Measurements from ENCODE around the gene ALMS1.
"Not testable (repeated sequence)": the region's sequence is repeated elsewhere in the genome, so short reads cannot be mapped to it uniquely, and the experiment has no call there.

Gene ALMS1

DNA sequence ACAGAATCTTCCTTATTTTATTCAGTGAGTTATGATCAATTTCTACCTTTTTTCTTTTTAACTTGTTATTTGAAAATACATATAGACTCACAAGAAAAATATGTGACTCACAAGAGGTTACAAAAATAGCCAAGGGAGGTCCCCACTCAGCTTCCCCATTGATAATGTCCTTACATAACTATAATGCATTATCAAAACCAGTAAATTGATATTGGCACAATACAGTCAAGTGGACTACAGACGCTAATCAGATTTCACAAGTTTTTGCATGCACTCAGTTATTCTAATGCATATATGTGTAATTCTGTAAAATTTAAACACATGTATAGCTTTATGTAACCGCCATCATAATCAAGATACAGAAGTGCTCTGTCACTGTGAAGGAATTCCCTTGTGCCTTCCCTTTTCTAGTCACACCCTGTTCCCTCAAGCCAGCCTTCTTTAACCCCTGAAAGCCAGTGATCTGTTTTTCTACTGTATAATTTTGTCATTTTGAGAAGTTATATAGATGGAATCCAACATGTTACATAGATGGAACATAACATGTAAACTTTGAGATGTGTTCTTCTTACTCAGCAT is 118.4 kb downstream of the ALMS1 start:
- no peak for DNase-seq (ENCODE audit: low read depth)

- DNase-seq (ENCODE audit: low read depth), result not testable (repeated sequence)
Measured at GRCh38 chr2:73504850-73505249, 119.2 kb downstream of the ALMS1 start.

DNA sequence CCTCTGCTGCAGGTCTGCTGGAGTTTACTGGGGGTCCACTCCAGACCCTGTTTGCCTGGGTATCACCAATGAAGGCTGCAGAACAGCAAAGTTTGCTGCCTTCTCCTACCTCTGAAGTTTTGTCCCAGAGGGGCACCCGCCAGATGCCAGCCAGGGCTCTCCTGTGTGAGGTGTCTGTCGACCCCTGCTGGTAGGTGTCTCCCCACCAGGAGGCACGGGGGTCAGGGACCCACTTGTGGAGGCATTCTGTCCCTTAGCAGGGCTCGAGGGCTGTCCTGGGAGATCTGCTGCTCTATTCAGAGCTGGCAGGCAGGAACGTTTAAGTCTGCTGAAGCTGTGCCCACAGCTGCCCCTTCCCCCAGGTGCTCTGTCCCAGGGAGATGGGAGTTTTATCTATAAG is 124.8 kb downstream of the ALMS1 start:
- not testable (repeated sequence) for DNase-seq (ENCODE audit: low read depth)

DNA sequence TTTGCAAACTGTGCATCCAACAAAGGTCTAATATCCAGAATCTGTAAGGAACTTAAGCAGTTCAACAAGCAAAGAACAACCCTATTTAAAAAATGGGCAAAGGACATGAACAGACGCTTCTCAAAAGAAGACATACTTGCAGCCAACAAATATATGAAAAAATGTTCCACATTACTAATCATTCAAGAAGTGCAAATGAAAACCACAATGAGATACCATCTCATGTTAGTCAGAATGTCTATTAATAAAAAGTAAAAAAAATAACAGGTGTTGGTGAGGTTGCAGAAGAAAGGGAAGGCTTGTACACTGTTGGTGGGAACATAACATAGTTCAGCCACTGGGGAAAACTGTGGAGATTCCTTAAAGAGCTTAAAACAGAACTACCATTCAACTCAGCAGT is 130.4 kb downstream of the ALMS1 start:
- DNase-seq (ENCODE audit: low read depth), result no peak

DNA sequence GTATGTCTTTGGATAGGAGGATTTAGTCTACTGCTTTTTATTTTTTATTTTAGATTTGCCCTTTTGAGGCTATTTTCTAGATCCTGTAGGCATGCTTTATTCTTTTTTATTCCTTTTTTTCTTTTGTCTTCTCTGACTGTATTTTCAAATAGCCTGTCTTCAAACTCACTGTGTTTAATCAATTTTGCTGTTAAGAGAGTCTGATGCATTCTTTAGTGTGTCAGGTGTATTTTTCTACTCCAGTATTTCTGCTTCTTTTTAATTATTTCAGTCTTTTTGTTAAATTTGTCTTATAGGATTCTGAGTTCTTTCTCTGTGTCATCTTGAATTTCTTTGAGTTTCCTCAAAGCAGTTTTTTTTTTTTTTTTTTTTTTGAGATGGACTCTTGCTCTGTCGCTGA is 143.1 kb downstream of the ALMS1 start:
- no peak for DNase-seq (ENCODE audit: low read depth)

DNA sequence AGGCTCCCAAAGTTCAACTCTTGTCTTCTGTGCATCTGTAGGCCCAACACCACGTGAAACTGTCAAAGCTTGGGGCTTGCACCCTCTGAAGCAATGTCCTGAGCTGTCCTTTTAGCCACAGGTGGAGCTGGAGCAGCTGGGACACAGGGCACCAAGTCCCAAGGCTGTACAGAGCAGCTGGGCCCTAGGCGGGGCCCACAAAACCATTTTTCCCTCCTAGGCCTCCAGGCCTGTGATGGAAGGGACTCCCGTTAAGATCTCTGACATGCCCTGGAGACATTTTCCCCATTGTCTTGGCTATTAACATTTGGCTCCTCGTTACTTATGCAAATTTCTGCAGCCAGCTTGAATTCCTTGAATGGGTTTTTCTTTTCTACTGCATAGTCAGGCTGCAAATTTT is 145.1 kb downstream of the ALMS1 start:
- not testable (repeated sequence) for DNase-seq (ENCODE audit: low read depth)

GRCh38 chr2:73532381-73532780 is 146.7 kb downstream of the ALMS1 start:
- no peak for DNase-seq (ENCODE audit: low read depth)

DNA sequence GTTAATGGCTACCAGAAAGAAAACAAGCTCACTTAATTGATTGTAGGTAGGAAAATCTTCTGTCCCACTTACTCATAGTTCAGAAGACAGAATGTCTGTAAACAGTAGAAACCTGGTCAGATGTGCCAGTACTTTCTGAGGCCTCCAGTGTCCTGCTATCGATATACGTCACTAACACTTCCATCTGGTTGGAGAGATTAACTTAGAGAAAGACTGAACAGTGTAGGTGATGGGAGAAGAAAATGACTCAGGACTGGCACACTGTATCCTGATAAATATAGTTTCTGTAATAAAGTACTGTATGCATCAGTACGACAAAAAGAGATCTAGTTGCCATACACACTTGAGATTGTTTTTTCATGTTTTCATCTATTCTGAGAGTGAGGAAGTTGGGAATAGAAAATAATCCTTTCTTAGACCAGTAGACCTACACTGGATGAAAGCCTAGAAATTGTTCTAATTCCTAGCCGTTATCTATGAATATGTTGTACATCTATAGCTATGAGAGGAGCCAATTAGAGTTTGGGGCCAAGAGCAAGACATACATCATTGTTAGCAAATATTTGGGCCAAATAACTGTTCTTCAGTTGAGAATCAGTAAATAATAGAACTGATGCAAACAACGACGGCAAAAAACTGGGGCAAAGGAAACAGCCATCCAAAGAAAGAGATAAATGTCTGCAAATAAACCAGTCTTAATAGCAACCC is 150.7 kb downstream of the ALMS1 start:
- DNase-seq (ENCODE audit: low read depth), result no peak

GRCh38 chr2:73560875-73561274 is 175.2 kb downstream of the ALMS1 start:
- not testable (repeated sequence) for DNase-seq (ENCODE audit: low read depth)

GRCh38 chr2:73561422-73561821 is 175.8 kb downstream of the ALMS1 start:
- no peak for DNase-seq (ENCODE audit: low read depth)

GRCh38 chr2:73564986-73565385 is 179.3 kb downstream of the ALMS1 start:
- no peak for DNase-seq (ENCODE audit: low read depth)

GRCh38 chr2:73566288-73566878 is 180.7 kb downstream of the ALMS1 start:
- DNase-seq (ENCODE audit: low read depth), result no peak

- no peak for DNase-seq (ENCODE audit: low read depth)
Measured at GRCh38 chr2:73575261-73575660, 189.6 kb downstream of the ALMS1 start.

GRCh38 chr2:73582364-73582763 is 196.7 kb downstream of the ALMS1 start:
- DNase-seq (ENCODE audit: low read depth), result no peak

GRCh38 chr2:73588177-73588576 is 202.5 kb downstream of the ALMS1 start:
- no peak for DNase-seq (ENCODE audit: low read depth)

DNA sequence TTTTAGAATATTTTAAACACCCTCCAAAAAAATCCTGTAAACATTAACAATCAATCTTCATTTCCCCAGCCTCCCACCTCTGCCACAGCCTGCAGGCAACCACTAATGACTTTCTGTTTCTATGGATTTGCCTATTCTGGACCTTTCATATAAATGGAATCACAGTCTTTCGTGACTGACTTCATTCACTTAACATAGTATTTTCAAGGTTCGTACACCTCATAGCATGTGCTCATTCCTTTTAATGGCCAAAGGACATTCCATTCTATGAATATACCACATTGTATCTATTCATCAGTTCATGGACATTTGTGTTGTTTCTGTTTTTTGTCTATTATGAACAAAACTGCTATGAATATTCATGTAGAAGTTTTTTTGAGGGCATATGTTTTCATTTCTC is 208.0 kb downstream of the ALMS1 start:
- no peak for DNase-seq (ENCODE audit: low read depth)

DNA sequence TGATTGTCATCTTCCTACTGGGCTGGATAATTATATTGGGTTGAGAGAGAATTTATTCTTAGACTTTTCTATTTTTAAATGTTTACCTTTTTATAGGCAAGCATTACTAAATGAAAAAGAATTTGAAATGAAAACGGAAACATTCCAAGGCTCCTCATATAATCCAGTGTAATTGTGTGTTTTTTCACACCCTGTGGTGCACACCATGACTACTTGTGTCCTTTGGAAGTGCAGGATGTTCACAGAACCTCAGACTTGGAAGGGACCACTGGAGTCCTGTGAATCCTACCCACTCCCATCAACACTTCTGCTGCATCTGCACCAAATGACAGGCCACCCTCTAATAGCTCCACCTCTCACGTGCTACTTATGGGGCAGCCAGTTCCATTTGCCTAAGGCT is 208.6 kb downstream of the ALMS1 start:
- DNase-seq (ENCODE audit: low read depth), result no peak

GRCh38 chr2:73601780-73602179 is 216.1 kb downstream of the ALMS1 start:
- DNase-seq (ENCODE audit: low read depth), result no peak

DNA sequence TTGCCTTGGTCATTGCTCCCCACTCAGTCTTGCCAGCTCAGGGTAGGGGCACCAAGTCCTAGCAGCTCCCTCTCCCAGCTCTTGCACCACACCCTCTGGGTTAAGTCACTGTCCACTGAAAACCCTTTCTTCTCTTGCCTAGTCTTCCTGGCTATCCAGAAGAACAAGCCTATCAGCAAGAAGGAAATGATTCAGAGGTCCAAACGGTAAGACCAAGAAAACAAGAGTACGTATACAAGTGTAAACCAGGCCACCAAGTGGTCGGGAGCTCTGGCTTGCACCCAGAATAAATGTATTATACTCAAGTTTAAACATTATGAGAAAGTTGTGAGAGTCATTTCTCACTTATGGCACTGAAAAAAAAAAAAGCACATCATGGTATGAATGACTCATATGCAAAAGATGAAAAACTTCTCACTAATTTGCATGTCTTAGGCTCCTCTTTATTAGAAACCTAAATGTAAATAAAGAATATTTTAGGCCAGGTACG is 217.5 kb downstream of the ALMS1 start:
- DNase-seq (ENCODE audit: low read depth), result not testable (repeated sequence)

DNA sequence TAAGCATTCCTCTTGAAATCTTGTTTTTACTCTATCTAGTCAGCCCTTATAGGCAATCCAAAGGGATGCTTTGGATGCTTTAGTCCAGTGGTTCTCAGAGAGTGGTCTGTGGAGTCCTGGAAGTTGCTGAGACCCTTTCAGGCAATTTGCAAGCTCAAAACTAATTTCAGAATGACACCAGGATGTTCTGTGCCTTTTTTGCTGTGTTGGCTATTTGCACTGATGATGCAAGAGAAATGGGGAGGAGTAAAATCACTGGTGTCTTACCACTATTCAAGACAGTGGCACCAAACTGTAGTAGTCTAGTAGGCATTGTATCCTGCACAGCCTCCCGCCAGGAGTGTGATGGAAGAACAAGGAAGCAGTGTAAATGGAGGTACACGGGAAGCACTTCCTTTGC is 219.0 kb downstream of the ALMS1 start:
- not testable (repeated sequence) for DNase-seq (ENCODE audit: low read depth)

DNA sequence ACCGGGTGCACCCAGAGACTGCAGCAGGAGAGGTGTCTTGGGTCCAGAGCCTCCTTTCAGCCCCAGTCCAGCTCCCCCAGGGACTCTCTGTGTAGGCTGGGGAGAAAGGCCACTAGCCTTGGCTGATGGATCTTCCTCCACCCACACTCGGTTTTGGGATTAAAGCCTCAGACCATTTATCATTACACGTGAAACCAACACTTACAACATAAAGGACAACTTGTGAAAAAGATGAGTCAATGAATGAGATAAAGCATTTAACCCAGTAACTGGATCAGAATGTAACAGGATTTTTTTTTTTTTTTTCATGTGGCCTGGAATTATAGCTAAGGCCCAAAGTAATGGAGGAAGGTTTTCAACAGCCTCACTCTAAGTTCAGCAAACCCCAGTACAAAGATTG is 224.5 kb downstream of the ALMS1 start:
- DNase-seq (ENCODE audit: low read depth), result no peak

DNA sequence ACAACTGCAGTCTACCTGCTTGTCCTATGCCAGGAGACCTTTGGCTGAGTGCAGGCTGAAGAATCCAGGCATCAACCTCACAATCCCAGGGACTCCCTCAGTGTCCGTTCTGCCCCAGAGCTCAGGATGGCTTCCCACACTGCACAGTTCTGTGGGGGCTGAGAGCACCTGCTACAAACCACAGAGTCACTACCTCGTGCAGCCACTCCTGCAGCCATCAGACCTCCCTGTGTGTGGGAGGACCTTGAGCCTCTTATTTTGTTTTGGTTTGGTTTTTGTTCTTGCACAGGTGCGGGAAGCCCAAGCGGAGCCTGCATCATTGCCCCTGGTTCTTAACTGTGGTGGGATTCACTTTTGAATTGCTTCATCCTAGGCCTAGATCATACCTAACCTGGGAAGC is 225.6 kb downstream of the ALMS1 start:
- no peak for DNase-seq (ENCODE audit: low read depth)

DNA sequence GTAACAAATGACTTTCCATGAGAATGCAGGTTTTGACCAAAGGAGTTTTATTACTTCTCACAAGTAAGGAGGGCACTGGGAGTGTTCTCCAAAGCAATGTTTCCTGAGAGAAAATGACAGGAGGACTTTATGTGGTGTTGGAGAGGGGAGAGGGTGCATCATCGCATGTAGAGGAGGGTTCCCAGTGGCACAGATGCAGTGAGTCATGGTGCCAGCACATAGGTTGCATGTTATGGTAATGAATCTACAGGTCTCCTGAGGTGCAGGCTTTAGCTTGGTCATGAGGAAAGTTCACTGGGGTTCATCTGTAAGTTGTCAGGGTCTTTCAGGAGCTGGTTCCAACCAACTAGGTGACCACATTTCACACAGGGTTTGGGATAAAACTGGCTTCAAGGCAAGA is 226.2 kb downstream of the ALMS1 start:
- DNase-seq (ENCODE audit: low read depth), result no peak

GRCh38 chr2:73614105-73614504 is 228.5 kb downstream of the ALMS1 start:
- DNase-seq (ENCODE audit: low read depth), result no peak

All from activated T-cell treated with anti-CD3 and anti-CD28 coated beads for 24 hours (primary cell).